ENCODE measurements around the gene NXPH3. TPM values are rescaled to one million over a fixed set of nuclear protein-coding genes. Genes with fewer than 3 reads are reported as not detected.

Gene NXPH3
- total RNA-seq, 1 experiment from 2014 or later, result not detected

GRCh38 chr17:49610883-49611584, 35.4 kb downstream of the NXPH3 start:
- Mint-ChIP-seq H3K9me3 (ENCODE audit: low read depth, unreplicated experiment) (no peaks in the 10 kb centered on the region), H3K4me3 (ENCODE audit: low read depth, unreplicated experiment) (no peak overlapping the region), H3K36me3 (ENCODE audit: insufficient read depth, unreplicated experiment) (peaks cover 21% of the 10 kb centered on the region), H3K27ac (ENCODE audit: unreplicated experiment) (no peak overlapping the region), H3K4me1 (ENCODE audit: low read depth, unreplicated experiment) (no peaks in the 10 kb centered on the region), H3K27me3 (ENCODE audit: unreplicated experiment) (no peaks in the 10 kb centered on the region)
- CTCF ChIA-PET, result no interaction called here
- BruUV-seq (replicated peaks), result no TSS peak
- DNase-seq, result no peak
- no peak for TF ChIP-seq CTCF (IDR thresholded peaks at IDR 0.05; ENCODE audit: unreplicated experiment)
- intact Hi-C loops (cut with micrococcal nuclease; ENCODE audit: unreplicated experiment), result no loop called here

- Mint-ChIP-seq H3K4me3 (ENCODE audit: low read depth, unreplicated experiment) (no peak overlapping the region), H3K9me3 (ENCODE audit: low read depth, unreplicated experiment) (no peaks in the 10 kb centered on the region), H3K27me3 (ENCODE audit: unreplicated experiment) (no peaks in the 10 kb centered on the region), H3K27ac (ENCODE audit: unreplicated experiment) (no peak overlapping the region), H3K36me3 (ENCODE audit: insufficient read depth, unreplicated experiment) (peaks cover 6% of the 10 kb centered on the region), H3K4me1 (ENCODE audit: low read depth, unreplicated experiment) (no peaks in the 10 kb centered on the region)
- no TSS peak for BruUV-seq (replicated peaks)
- CTCF ChIA-PET, result interaction anchor here (0.6 kb wide), 1 partner anchor 71 kb away, joined by 4 read pairs; no protein-coding TSS in a partner anchor
- intact Hi-C loops (cut with micrococcal nuclease; ENCODE audit: unreplicated experiment), result no loop called here
- no peak for TF ChIP-seq CTCF (IDR thresholded peaks at IDR 0.05; ENCODE audit: unreplicated experiment)
- DNase-seq, result no peak
Observed at GRCh38 chr17:49612726-49613125, 37.1 kb downstream of the NXPH3 start.

- intact Hi-C loops (cut with micrococcal nuclease; ENCODE audit: unreplicated experiment), result no loop called here
- H3K4me1 Mint-ChIP-seq (ENCODE audit: low read depth, unreplicated experiment), result no peaks in the 10 kb centered on the region
- no peak for DNase-seq
- H3K27me3 Mint-ChIP-seq (ENCODE audit: unreplicated experiment), result no peaks in the 10 kb centered on the region
- H3K36me3 Mint-ChIP-seq (ENCODE audit: insufficient read depth, unreplicated experiment), result peaks cover 6% of the 10 kb centered on the region
- BruUV-seq (replicated peaks), result no TSS peak
- CTCF ChIA-PET, result interaction anchor here (0.6 kb wide), 1 partner anchor 70 kb away, joined by 4 read pairs; no protein-coding TSS in a partner anchor
- H3K27ac Mint-ChIP-seq (ENCODE audit: unreplicated experiment), result no peak overlapping the region
- no peak for TF ChIP-seq CTCF (IDR thresholded peaks at IDR 0.05; ENCODE audit: unreplicated experiment)
- H3K9me3 Mint-ChIP-seq (ENCODE audit: low read depth, unreplicated experiment), result no peaks in the 10 kb centered on the region
- no peak overlapping the region for H3K4me3 Mint-ChIP-seq (ENCODE audit: low read depth, unreplicated experiment)
Observed at GRCh38 chr17:49613182-49613800, 37.6 kb downstream of the NXPH3 start.

GRCh38 chr17:49616086-49616485, 40.4 kb downstream of the NXPH3 start:
- no peak for DNase-seq
- no peaks in the 10 kb centered on the region for H3K4me1 Mint-ChIP-seq (ENCODE audit: low read depth, unreplicated experiment)
- H3K36me3 Mint-ChIP-seq (ENCODE audit: insufficient read depth, unreplicated experiment), result peaks cover 10% of the 10 kb centered on the region
- no peaks in the 10 kb centered on the region for H3K27me3 Mint-ChIP-seq (ENCODE audit: unreplicated experiment)
- no peak overlapping the region for H3K27ac Mint-ChIP-seq (ENCODE audit: unreplicated experiment)
- TF ChIP-seq CTCF (IDR thresholded peaks at IDR 0.05; ENCODE audit: unreplicated experiment), result no peak
- H3K9me3 Mint-ChIP-seq (ENCODE audit: low read depth, unreplicated experiment), result no peaks in the 10 kb centered on the region
- no TSS peak for BruUV-seq (replicated peaks)
- CTCF ChIA-PET, result interaction anchor here (0.5 kb wide), 1 partner anchor 19 kb away, joined by 3 read pairs; no protein-coding TSS in a partner anchor
- intact Hi-C loops (cut with micrococcal nuclease; ENCODE audit: unreplicated experiment), result no loop called here
- no peak overlapping the region for H3K4me3 Mint-ChIP-seq (ENCODE audit: low read depth, unreplicated experiment)

All from Calu3 (cell line).